Colonic mucosa (tissue), 4 donors: ENCODE data around the gene CHURC1. TPM values are rescaled to one million over a fixed set of nuclear protein-coding genes. Genes with fewer than 3 reads are reported as not detected.
A peak's percentile ranks its signal among the peaks of the same experiment; 100 is the strongest.

ENCODE experiments used
- DNase-seq: peaks from one replicate; pipeline ENCODE4 v3.0.0-alpha.2; 2020
- H3K27ac ChIP-seq: fragments of 200-600 bp; one replicate; pipeline ENCODE4 v1.8.0; 2021
- H3K27me3 ChIP-seq: fragments of 200-600 bp; one replicate; pipeline ENCODE4 v1.8.0; 2021
- H3K36me3 ChIP-seq: fragments of 200-600 bp; one replicate; pipeline ENCODE4 v1.8.0; 2021
- H3K4me1 ChIP-seq: fragments of 200-600 bp; one replicate; pipeline ENCODE4 v1.8.0; 2021; ENCODE audit warnings: mild to moderate bottlenecking
- H3K4me3 ChIP-seq: fragments of 200-600 bp; one replicate; pipeline ENCODE4 v1.8.0; 2021
- H3K9ac ChIP-seq, 2 donors: one replicate each; pipeline ENCODE4 v1.7.0; 2013; ENCODE audit warnings: control low read depth in 2 of 2, low read depth in 2 of 2, low read length in 2 of 2
- H3K9me3 ChIP-seq: fragments of 200-600 bp; one replicate; pipeline ENCODE4 v1.8.0; 2021
- intact Hi-C: fragments of 100-400 bp; cut with DNase I; formaldehyde crosslinking; loops from one replicate; pipeline ENCODE4 v1.14.1; 2022
- total RNA-seq, 2 donors: library from RNA; stranded (reverse); fragmentation: NEBNext Ultra II Directional in 1 of 2; extraction: Animal tissue kit (Norgen Biotek cat#: 25700) in 1 of 2; gene quantifications; one replicate each; pipeline ENCODE4 v1.2.1, GENCODE V29; 2021
- TF ChIP-seq, protein P1 (sequence below): fragments of 200-600 bp; IDR thresholded peaks from one replicate; pipeline ENCODE4 v1.8.0; 2022; ENCODE audit warnings: antibody characterized with exemption, mild to moderate bottlenecking
- donor health status: healthy.
- donor health status: DM: no; HTN: no; CAD: no.
- donor health status: DM: no; HTN: no; CAD: no.

The CHURC1 gene
- total RNA-seq, 2 donors from 2014 or later: 46.5 to 57.7 TPM

GRCh38 chr14:64927031-64927430 is 12.8 kb downstream of the CHURC1 start:
- no peaks in the 10 kb centered on the region for H3K36me3 ChIP-seq
- H3K4me1 ChIP-seq: peaks cover 9% of the 10 kb centered on the region
- no peak overlapping the region for H3K27ac ChIP-seq
- no peak overlapping the region for H3K9ac ChIP-seq
- no peak for DNase-seq
- no peaks in the 10 kb centered on the region for H3K9me3 ChIP-seq
- H3K27me3 ChIP-seq: no peaks in the 10 kb centered on the region
- intact Hi-C loops: no loop called here
- no peak overlapping the region for H3K4me3 ChIP-seq
- TF ChIP-seq, protein P1, sequence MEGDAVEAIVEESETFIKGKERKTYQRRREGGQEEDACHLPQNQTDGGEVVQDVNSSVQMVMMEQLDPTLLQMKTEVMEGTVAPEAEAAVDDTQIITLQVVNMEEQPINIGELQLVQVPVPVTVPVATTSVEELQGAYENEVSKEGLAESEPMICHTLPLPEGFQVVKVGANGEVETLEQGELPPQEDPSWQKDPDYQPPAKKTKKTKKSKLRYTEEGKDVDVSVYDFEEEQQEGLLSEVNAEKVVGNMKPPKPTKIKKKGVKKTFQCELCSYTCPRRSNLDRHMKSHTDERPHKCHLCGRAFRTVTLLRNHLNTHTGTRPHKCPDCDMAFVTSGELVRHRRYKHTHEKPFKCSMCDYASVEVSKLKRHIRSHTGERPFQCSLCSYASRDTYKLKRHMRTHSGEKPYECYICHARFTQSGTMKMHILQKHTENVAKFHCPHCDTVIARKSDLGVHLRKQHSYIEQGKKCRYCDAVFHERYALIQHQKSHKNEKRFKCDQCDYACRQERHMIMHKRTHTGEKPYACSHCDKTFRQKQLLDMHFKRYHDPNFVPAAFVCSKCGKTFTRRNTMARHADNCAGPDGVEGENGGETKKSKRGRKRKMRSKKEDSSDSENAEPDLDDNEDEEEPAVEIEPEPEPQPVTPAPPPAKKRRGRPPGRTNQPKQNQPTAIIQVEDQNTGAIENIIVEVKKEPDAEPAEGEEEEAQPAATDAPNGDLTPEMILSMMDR: no peak

DNA sequence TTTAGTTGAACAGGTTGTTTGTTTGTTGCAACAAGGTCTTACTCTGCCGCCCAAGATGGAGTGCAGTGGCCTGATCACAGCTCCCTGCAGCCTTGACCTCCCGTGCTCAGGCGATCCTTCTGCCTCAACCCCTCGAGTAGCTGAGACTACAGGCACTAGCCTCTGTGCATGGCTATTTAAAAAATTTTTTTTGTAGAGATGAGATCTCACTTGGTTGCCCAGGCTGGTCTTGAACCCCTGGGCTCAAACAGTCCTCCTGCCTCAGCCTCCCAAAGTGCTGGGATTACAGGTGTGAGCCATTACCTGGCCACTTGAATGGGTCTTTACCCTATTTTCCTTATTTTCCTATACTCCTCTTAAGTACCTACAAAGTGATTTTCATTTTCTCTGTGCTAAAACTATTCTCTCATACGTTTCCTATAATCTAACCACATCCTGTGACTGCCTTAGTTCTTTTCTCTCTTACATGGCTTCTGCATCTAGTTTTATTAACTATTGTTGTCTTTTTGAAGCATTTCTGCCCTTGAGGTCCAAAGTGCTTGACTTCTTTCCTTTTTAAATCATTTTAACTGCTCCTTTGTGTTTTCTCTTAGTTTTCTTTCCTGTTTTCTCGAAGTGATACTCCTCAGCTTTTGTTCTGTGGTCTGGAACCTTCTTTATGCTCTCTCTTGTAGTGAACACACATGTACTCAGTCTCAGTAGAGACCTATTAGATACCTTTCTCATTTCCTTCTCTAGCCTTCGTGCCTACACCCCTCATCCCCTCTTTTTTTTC is 14.2 kb downstream of the CHURC1 start:
- intact Hi-C loops: no loop called here
- Histone ChIP-seq H3K27ac (peak overlapping the region; percentile 23), H3K36me3 (no peaks in the 10 kb centered on the region), H3K4me3 (no peak overlapping the region), H3K9me3 (no peaks in the 10 kb centered on the region), H3K4me1 (peaks cover 9% of the 10 kb centered on the region), H3K9ac (no peak overlapping the region), H3K27me3 (no peaks in the 10 kb centered on the region)
- TF ChIP-seq, protein P1: no peak
- DNase-seq: no peak

- DNase-seq: no peak
- peak overlapping the region; percentile 23 for H3K27ac ChIP-seq
- no peak overlapping the region for H3K9ac ChIP-seq
- no peak overlapping the region for H3K4me3 ChIP-seq
- no peaks in the 10 kb centered on the region for H3K9me3 ChIP-seq
- no peaks in the 10 kb centered on the region for H3K27me3 ChIP-seq
- H3K4me1 ChIP-seq: peaks cover 9% of the 10 kb centered on the region
- no peaks in the 10 kb centered on the region for H3K36me3 ChIP-seq
- TF ChIP-seq, protein P1: no peak
- intact Hi-C loops: no loop called here
These were observed 14.7 kb downstream of the CHURC1 start for GRCh38 chr14:64929014-64929359.

DNA sequence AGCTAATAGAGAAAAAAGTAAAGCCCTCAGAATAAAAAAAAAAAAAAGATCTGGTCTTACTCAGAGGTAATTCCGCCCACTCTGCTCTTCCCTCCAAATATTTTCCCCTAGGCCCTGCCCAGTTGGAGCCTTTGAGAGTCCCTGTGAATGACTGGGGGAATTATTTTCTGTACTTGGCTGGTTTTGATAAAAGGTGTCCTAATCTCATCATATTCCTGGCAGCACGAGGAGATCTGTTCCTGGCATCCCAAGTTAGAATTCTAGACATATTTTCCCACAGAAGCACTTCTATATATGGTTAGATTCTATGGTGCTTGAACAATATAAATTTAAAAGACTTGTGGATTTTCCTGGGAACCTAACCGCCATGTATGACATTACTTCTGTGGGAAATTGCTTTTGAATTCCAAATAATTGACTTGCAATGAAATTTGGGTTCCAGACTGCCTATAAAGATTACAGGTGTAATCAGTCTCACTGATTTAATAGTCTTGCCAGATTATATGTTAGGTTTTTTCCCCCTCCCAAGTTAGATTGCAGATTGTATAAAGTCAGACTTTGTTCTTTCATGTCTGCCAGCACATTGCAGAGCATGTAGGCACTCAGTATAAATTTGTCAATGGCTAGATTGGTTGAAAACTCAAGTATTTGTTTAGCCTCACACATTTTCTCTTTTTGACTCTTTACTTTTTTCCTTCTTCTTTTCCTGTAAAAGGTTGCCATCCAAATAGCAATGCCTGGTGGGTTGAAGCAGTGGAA is 16.0 kb downstream of the CHURC1 start:
- H3K9me3 ChIP-seq: no peaks in the 10 kb centered on the region
- H3K4me1 ChIP-seq: peaks cover 9% of the 10 kb centered on the region
- intact Hi-C loops: no loop called here
- no peak for DNase-seq
- TF ChIP-seq, protein P1: no peak
- no peaks in the 10 kb centered on the region for H3K27me3 ChIP-seq
- peak overlapping the region in 1 of 2 donors; percentile 16 for H3K9ac ChIP-seq
- H3K4me3 ChIP-seq: no peak overlapping the region
- peak overlapping the region; percentile 26 for H3K27ac ChIP-seq
- H3K36me3 ChIP-seq: no peaks in the 10 kb centered on the region

DNA sequence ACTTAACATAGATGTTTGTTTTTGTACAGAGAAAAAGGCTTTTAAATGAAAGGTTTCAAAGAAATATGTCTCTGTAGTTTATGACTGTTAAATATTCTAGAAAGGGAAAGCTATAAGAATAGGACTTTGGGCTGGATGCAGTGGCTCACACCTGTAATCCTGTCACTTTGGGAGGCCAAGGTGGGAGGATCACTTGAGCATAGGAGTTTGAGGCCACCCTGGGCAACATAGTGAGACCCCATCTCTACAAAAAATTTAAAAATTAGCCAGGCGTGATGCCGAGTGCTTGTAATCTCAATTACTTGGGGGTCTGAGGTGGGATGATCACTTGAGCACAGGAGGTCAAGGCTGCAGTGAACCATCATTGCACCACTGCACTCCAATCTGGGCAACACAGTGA is 16.9 kb downstream of the CHURC1 start:
- no peak overlapping the region for H3K9ac ChIP-seq
- TF ChIP-seq, protein P1: no peak
- peaks cover 9% of the 10 kb centered on the region for H3K4me1 ChIP-seq
- no peak overlapping the region for H3K4me3 ChIP-seq
- DNase-seq: no peak
- no peaks in the 10 kb centered on the region for H3K27me3 ChIP-seq
- H3K27ac ChIP-seq: no peak overlapping the region
- H3K9me3 ChIP-seq: no peaks in the 10 kb centered on the region
- H3K36me3 ChIP-seq: no peaks in the 10 kb centered on the region
- intact Hi-C loops: no loop called here
